GM10248 (cell line): ENCODE results near the gene STK38L.

Source experiments
- CTCF ChIA-PET: fragments of 300-600 bp; sonication (Branson Sonifier 250); formaldehyde crosslinking; extraction: SDS; loops from one replicate; lab custom pipeline; 2021; ENCODE audit warnings: antibody characterized with exemption; lab: Yijun Ruan, JAX
- POLR2A ChIA-PET: fragments of 350-650 bp; sonication (Branson Sonifier 250); formaldehyde crosslinking; extraction: SDS; loops from one replicate; lab custom pipeline; 2020; ENCODE audit warnings: antibody characterized with exemption; lab: Yijun Ruan, JAX
- DNase-seq: peaks from one replicate; pipeline ENCODE4 v3.0.0; 2012; ENCODE audit errors: extremely low spot score
- TF ChIP-seq, protein P1 (sequence below): IDR thresholded peaks from 2 replicates; pipeline ENCODE4 v1.5.1; 2012; ENCODE audit warnings: mild to moderate bottlenecking, low read depth; ENCODE audit errors: extremely low read depth, missing control alignments, control extremely low read depth

The STK38L gene

DNA sequence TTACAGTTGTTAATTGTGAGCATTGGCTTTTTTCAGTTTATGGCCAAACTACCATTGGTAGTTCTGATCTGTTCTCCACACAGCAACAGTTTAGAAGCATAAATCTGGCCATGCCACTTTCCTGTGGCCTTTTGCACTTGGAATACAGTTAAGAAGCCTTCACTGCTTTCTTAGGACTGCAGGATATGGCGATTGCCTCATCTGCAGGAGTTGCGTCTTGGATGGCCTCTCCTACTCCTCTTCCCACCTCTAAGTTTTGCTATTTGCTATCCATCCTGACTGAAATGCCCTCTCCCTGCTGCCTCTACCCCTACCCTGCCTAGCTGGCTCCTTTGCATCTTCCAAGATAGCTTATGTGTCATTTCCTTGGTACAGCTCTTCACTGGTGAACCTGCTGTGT is 75.8 kb downstream of the STK38L start:
- ChIA-PET POLR2A (interaction anchor here (0.6 kb wide), 1 partner anchor 318 kb away, joined by 6 read pairs; no protein-coding TSS in a partner anchor), CTCF (interaction anchor here (3.0 to 8.2 kb wide), 2 partner anchors 11 to 12 kb away, joined by 9 to 63 read pairs; no protein-coding TSS in a partner anchor)
- DNase-seq = no peak
- TF ChIP-seq, protein P1, sequence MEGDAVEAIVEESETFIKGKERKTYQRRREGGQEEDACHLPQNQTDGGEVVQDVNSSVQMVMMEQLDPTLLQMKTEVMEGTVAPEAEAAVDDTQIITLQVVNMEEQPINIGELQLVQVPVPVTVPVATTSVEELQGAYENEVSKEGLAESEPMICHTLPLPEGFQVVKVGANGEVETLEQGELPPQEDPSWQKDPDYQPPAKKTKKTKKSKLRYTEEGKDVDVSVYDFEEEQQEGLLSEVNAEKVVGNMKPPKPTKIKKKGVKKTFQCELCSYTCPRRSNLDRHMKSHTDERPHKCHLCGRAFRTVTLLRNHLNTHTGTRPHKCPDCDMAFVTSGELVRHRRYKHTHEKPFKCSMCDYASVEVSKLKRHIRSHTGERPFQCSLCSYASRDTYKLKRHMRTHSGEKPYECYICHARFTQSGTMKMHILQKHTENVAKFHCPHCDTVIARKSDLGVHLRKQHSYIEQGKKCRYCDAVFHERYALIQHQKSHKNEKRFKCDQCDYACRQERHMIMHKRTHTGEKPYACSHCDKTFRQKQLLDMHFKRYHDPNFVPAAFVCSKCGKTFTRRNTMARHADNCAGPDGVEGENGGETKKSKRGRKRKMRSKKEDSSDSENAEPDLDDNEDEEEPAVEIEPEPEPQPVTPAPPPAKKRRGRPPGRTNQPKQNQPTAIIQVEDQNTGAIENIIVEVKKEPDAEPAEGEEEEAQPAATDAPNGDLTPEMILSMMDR = no peak

DNA sequence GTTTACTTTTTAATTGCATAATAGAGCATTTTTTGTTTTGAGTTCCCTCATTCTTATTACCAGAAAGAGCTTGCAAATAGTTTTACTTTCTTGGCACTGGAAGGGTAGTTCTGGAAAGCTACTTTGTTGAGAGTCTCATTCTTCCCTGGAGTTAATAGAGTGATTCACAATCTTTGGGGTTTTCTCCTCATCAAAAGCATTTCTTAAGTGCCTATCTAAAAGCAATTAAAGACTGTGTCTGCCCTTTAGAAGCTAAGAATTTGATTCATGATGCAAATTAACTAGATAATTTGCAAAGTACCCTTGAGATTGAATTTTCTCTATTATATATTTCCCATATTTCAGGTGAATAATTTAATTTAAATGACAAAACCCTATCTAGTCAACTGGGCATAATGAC is 80.4 kb downstream of the STK38L start:
- DNase-seq = no peak
- CTCF ChIA-PET = interaction anchor here (1.3 to 8.2 kb wide), 6 partner anchors 10 to 310 kb away, joined by 3 to 63 read pairs (median 4); no protein-coding TSS in a partner anchor
- POLR2A ChIA-PET = no interaction called here
- TF ChIP-seq, protein P1 = no peak

DNA sequence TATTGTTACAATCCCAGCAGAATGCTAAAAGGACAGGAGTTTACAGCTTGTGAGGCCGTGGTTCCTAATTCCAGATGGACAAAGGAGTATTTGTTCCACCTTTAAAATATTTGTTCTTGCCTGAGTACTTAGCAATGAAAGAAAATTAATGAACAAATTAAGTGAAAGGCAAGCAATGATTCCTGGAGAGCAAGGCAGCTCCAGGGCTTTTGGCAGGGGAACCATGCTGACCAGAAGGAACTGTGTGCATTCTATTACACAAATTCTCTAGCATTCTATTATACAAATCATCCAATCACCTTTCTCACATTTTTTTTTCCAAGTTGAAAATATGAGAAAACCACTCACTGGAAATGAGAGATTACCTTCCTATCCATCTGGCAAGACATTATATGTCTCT is 86.8 kb downstream of the STK38L start:
- POLR2A ChIA-PET = no interaction called here
- TF ChIP-seq, protein P1 = no peak
- CTCF ChIA-PET = interaction anchor here (1.2 to 2.7 kb wide), 4 partner anchors 11 to 137 kb away, joined by 3 to 14 read pairs (median 6); no protein-coding TSS in a partner anchor
- DNase-seq = no peak

DNA sequence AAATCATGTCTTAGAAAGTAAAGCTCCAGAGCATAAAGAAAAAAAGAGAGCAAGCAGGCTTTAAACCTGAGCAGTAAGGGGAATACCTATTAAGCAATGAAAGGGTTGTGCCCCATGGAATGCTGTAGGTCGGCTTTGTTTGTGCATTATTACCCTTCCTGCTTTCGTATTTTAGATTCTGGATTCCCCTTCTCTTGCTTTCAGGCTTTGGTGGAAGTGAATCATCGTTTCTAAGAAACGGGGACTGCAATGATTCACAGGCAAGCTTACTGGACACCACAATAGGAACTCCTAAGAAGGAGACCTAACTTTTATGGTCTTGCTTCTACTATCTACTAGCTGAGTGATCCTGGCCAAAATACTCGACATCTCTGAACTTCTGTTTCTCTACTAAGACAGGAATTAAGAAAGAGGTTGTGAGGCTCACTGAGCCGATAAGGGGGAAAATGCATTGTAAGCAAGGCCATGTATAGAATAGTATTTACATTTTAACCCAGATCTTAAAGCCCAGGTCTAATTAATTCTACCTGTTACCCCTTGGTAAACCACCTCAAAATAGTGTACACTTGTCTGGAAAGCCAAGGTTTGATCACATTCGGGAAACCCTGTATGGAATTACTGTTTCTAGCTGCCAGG is 87.3 kb downstream of the STK38L start:
- POLR2A ChIA-PET = interaction anchor here (0.6 kb wide), 1 partner anchor 69 kb away, joined by 3 read pairs; no protein-coding TSS in a partner anchor
- TF ChIP-seq, protein P1 = no peak
- CTCF ChIA-PET = interaction anchor here (1.2 to 2.7 kb wide), 4 partner anchors 12 to 137 kb away, joined by 3 to 14 read pairs (median 6); no protein-coding TSS in a partner anchor
- peak; percentile 60 for DNase-seq

DNA sequence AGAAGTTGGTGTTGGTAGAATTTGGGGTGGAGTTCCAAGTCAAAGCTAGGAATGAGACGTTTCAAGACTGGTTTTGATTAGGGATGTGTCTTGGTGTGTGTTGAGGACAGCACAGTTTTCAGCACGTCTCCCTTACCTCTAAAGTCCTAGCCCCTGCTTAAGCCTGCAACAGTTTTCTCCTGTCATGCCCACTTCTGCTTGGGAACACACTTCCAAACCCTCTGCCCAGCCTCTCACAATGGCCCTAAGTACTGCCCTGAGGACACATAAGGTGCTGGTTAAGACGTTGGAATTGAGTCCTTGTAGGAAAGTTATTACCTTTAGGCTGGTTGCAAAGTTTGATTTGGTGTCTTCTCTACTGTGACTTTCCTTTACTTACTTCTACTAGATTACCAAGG is 87.8 kb downstream of the STK38L start:
- POLR2A ChIA-PET = interaction anchor here (0.6 kb wide), 1 partner anchor 70 kb away, joined by 3 read pairs; no protein-coding TSS in a partner anchor
- TF ChIP-seq, protein P1 = no peak
- no peak for DNase-seq
- CTCF ChIA-PET = interaction anchor here (1.2 to 2.7 kb wide), 4 partner anchors 12 to 136 kb away, joined by 3 to 14 read pairs (median 6); no protein-coding TSS in a partner anchor

DNA sequence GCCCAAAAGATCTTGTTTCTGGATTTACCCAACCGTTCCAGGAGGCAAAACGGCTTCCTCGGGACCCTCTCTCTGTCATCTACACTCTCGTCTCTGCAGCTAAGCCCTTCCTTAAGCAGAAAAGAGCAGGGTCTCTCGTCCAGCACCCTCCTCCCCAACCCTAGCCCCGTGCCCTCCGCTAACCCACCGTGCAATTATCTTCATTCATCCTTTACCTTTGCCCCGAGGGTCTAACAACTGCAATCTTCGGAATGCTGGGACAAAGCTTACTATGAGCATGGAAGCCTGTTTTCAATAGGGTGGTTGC is 88.3 kb downstream of the STK38L start:
- DNase-seq = no peak
- ChIA-PET POLR2A (interaction anchor here (1.2 kb wide), 1 partner anchor 30 kb away, joined by 3 read pairs; no protein-coding TSS in a partner anchor), CTCF (interaction anchor here (0.8 to 1.8 kb wide), 5 partner anchors 9 to 317 kb away, joined by 3 to 6 read pairs (median 3); no protein-coding TSS in a partner anchor)
- TF ChIP-seq, protein P1 = no peak
